Glomerular visceral epithelial cell (primary cell): ENCODE measurements around the gene GRAMD2B.
A peak's percentile ranks its signal among the peaks of the same experiment; 100 is the strongest.
"Not testable (repeated sequence)": the region's sequence is repeated elsewhere in the genome, so short reads cannot be mapped to it uniquely, and the experiment has no call there.

Source experiments
- DNase-seq: peaks from one replicate; pipeline ENCODE4 v3.0.0-alpha.2; 2016; ENCODE audit errors: extremely low spot score

Gene GRAMD2B, protein sequence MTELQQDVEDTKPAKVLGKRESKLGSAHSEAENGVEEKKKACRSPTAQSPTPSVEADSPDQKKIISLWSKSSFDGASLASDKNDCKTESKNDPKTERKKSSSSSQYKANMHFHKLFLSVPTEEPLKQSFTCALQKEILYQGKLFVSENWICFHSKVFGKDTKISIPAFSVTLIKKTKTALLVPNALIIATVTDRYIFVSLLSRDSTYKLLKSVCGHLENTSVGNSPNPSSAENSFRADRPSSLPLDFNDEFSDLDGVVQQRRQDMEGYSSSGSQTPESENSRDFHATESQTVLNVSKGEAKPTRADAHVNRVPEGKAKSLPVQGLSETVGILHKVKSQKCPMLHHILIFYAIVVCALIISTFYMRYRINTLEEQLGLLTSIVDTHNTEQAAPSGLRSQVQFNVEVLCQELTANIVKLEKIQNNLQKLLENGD

DNA sequence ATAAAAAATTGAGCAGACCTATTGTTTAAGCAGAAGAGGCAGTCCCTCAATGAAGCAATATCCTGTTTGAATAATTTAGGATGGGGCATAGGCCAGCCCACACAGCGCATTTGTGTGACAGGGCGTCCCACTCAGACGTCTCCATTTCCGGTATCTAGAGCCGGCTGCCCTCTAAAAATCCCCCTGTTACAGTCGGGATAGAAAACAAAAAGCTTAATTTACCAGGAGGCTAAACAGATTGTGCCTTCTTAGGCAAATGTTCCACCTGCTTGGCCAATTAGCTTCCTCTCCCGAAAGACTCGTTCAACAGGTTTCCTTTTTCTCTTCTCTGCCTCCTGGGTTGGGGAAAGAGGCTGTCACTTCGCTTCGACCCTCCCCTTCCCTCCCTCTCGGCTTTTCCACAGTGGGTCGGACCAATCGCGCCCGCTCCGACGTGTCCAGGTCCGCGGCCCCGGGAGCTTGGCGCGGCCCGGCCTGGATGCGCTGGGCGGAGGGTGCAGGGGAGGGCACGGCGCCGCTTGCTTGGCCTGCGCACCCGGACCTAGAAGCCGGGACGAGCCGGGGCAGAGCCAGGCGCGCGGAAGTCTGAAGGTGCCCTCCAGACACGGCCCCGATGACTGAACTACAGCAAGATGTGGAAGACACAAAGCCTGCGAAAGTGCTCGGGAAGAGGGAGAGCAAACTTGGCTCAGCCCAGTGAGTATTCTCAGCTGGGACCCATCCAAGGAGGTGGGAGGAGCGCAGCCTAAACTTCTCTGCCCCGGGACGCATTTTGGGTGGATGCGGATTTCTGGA is at the start of gene GRAMD2B:
GRAMD2B (plus strand) TSS at position 416 of the 795 bp plus-strand sequence; CDS start at position 614, 198 bp downstream.
- peak; percentile 91 for DNase-seq

DNA sequence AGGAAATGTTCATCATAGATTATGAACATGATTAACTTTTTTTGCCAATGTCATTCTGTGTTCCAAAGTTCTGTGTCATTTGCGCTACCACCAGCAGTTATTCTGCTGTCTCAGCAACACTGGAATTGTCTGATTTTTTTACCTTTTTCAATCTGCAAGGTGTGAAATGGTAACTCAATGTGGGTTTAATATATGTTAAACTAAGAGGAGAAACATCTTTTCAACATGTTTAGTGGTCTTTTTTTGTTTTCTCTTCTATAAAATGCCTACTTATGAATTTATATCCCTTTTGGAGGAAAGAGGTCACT is 49.1 kb upstream of the GRAMD2B start:
- no peak for DNase-seq

DNA sequence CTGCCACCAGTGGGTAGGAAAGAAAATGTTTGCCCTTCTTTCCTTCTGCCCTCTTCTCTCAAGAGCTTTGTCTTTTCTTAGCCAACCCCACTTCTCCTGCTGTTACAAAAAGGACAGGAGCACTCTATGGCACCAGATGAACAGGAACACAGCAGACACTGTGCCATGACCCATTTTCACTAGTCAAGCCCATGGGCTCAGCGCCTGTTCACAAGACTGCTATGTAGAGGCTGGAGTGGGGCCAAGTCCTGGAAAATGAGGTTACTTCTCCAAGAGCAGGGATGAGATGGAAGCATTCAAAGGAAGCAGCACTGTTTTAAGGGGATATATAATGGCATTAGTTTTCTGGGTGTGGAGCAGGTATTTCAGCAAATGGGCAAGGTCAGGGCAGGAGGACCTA is 46.8 kb upstream of the GRAMD2B start:
- no peak for DNase-seq

DNA sequence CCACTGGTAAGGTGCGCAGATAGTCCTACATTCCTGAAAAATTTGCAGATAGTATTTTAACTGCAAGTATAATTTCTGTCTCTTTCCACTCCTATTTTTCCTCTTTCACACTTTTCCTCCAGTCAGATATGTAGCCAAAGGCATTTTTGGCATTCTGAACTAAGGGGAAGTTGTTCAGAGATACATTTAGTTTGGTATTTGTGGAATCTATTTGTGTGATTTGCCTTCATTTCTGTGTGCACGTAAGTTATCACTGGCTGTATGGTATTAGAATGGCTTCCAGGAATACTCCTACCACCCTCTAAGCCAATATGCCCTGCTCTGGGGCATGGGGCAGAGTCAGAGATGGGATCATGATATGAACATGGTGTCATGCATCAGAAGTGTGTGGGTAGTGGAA is 45.8 kb upstream of the GRAMD2B start:
- DNase-seq = no peak

DNA sequence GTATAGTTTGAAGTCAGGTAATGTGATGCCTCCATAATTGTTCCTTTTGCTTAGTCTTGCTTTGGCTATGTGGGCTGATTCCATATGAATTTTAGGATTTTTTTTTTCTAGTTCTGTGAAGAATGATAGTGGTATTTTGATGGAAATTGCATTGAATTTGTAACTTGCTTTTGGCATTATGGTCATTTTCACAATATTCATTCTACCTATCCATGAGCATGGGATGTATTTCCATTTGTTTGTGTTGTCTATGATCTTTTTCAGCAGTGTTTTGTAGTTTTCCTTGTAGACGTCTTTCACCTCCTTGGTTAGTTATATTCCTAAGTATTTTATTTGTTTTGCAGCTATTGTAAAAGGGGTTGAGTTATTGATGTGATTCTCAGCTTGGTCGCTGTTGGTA is 42.9 kb upstream of the GRAMD2B start:
- not testable (repeated sequence) for DNase-seq

DNA sequence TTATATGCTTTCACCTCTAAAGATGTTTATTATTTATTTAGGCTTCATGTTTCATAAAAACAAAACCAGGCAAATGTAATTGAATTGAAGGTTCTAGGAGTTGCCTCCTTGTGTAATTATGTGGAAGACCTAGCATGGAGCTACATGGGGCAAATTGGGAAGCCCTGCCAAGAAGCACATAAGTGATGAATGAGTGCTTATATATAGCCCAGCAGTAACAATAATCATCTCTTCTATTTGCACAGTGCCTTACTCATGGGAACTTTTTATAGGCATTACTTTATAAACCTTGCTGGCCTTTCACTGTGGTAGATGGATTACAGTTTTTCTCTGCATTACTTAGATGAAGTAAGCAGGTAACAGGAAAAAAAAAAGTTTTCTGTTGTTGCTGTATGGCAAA is 40.0 kb upstream of the GRAMD2B start:
- DNase-seq = no peak

DNA sequence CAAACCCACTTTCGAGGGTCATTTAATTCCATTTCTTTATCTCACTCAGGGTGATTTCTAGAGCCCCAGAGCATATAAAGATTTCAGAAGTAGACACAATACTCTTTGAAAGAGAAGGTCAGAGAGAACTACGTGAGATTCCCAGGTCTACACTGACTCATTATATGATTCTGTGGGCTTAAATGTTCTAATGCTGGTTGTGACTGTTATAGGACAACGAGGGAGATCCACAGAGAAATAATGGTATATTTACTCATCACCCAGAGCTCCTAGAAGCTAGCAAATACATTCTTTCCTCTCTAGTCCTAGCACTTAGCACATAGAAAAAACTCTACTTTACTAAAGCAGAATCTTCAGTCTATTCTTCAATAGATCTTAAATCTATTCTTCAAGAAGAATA is 39.4 kb upstream of the GRAMD2B start:
- no peak for DNase-seq

DNA sequence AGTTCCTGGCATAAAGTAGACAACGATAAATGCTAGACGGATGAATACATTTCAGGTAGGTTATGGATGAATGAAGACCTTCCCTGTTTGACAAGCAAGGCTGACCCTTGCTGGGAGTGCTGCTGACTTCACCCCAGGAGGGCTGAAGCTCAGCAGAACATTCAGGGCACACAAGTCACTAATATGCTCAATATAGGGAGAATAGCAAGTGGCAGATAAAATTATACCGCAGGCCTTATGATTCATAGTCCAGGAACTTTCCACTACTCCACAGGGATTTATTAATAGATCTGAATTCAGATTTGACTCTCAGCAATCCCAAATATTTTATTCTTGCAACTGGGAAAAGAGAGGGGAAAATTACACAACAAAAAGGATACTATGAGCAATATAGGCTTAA is 38.2 kb upstream of the GRAMD2B start:
- peak; percentile 91 for DNase-seq

DNA sequence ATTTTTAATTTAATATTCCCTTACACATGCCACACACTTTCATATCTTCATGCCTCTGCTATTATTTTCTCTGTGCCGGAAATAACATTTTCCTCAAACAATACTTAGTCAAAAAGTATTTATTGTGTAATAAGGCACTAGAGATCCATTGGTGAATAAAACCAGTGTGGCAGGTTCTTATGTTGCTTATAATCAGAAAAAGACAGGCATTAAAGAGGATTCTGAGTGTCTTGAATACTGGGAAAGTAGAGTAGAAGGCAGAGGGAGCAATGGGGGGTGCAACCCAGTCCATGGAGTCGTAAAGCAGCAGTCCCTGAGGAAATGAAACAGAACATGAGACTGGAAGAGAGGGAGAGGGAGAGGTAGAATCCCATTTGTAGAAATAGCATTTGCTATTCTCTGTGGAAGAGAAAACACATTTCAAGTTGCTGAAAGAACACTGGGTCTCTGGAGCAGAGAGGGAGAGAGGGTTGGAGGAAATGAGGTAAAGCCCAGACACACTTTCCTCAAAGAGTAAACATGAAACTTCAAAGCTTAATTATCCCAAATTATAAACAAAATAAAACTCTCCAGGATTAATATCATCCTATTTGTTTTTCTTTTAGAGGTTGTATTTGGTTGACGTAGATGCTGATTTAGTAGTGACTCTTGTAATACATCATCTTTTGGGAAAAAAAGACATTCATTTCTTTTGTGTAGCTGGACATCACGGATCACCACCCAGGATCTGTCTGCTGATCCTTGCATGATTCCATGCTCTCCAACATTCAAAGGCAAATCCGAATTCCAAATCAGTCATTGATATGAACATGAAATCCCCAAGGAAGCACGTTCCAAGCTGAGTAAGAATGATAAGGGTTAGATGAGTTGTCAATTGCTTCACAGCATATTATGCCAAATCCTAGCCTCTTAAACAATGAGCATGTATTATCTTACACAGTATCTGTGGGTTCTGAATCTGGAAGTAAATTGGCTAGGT is 37.4 kb upstream of the GRAMD2B start:
- DNase-seq = peak; percentile 46

DNA sequence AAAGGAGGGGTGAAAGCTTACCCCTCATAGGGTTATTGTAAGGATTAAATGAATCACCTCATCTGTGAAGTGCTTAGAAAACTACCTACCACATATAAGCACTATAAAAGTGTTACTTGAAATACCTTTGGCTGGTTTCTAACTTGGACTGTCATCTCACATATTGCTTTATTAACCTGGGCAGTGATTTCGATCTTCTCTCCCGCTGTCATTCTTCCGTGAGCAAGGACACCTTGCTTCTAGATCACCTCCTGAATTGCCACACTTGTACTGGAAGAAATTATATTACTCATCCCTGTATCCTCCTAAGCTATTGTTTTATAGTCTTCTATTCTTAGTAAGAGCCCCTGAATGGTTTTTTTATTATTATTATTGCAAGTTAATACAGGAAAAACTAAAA is 34.0 kb upstream of the GRAMD2B start:
- DNase-seq = no peak

DNA sequence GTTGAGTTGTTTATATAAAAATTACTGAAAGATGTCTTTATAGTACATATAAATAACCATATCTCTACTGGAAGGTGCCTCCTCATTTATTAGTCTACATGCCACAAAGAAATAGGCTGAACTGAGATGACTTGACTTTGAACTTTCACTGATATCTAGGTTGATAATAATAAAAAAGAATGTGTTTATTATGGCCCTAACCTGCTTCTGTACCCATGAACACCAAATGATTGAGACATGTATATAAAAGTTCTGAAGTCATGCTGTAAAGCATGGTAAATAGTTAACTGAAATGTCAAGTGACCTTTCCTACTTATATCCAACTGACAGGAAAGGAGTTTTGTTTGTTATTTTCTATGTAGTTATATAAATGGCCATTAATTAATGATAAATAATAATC is 33.2 kb upstream of the GRAMD2B start:
- DNase-seq = no peak

DNA sequence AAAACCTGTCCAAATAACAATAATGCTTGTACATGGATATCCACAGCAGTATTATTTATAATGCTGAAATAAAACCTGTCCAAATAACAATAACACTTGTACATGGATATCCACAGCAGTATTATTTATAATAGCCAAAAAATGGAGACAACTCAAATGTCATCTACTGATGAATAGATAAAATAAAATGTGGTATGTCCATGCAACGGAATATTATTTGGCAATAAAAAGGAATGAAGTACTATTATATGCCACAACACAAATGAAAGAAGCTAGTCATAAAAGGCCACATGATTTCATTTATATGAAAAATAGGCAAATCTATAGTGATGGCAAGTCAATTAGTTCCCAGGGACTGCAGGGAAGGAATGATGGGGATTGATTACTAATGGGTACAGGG is 31.8 kb upstream of the GRAMD2B start:
- DNase-seq = no peak

DNA sequence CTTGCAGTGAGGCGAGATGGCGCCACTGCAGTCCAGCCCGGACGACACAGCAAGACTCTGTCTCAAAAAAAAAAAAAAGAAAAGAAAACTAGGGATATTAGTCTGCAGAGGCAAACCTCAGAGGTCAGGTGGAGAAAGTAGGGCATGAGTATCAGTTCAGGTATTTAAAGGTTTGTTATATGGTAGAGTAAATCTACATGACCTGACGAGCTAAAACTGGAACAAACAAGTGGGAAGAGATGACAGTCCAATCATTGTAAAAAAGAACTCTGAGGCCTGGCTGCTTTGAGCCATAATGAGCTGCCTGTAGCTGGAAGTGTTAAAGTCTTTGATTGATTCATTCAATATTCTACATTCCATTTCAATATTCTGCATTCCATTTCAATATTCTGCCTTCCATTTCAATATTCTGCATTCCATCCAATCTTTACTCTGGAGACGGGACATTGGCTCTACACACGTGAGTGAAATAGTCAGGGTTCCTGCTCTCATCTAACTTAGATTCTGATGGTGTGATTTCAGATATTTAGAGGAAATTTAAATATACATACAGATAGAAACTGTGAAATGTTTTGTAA is 28.9 kb upstream of the GRAMD2B start:
- no peak for DNase-seq

DNA sequence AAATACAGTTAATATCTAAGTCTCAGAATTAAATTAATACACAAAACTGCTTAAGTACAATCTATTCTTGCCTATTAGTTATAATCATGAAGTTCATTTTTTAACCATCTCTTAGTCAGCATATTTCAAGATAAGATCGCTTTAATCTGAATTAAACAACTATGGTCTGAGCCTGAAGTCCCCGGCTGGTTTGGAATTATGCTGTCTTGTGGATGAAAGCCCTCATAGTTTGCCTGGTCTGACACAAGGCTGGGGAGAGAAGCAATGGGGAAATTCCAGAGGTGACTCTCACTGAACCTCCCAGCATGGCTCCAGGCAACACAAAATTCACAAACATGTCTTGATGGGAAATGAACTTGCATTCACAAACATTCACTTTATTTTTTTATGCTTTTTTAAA is 28.0 kb upstream of the GRAMD2B start:
- DNase-seq = peak; percentile 63

DNA sequence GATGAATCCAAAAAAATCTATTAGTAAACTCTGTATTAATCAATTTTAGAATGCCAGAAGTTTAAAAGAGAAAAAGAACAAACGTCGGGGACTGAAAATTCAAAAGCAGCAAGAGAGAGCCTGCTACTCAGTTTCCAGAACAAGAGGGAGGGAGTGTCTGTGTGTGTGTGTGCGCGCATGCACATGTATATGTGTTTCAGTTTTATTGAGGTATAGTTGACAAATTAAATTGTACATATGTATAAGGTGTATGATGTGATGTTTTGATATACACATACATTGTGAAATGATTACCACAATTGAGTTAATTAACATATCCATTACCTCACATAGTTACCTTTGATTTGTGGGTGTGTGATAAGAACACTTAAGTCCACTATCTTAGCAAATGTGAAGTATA is 27.6 kb upstream of the GRAMD2B start:
- no peak for DNase-seq

DNA sequence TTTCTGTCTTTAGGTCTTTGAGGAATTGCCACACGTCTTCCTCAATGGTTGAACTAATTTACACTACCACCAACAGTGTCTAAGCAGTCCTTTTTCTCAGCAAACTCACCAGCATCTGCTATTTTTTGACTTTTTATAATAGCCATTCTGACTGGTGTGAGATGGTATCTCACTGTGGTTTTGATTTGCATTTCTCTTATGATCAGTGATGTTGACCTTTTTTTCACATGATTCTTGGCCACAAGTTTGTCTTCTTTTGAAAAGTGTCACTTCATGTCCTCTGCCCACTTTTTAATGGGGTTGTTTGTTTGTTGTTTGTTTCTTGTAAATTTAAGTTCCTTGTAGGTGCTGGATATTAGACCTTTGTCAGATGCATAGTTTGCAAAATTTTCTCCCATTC is 26.5 kb upstream of the GRAMD2B start:
- not testable (repeated sequence) for DNase-seq

DNA sequence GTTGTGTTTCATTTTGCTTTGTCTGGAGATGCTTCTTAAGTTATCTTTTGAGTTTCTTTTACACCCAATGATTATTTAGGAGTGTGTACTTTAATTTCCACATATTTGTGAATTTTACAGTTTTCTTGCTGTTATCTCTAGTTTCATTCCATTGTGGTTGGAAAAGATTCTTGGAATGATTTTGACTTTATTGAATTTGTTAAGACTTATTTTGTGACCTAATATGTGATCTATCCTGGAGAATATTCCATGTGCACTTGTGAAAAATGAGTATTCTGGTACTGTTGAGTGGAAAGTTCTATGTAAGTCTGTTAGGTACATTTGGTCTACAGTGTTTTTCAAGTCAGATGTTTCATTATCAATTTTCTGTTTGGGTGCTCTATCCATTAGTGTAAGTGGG is 24.4 kb upstream of the GRAMD2B start:
- no peak for DNase-seq

DNA sequence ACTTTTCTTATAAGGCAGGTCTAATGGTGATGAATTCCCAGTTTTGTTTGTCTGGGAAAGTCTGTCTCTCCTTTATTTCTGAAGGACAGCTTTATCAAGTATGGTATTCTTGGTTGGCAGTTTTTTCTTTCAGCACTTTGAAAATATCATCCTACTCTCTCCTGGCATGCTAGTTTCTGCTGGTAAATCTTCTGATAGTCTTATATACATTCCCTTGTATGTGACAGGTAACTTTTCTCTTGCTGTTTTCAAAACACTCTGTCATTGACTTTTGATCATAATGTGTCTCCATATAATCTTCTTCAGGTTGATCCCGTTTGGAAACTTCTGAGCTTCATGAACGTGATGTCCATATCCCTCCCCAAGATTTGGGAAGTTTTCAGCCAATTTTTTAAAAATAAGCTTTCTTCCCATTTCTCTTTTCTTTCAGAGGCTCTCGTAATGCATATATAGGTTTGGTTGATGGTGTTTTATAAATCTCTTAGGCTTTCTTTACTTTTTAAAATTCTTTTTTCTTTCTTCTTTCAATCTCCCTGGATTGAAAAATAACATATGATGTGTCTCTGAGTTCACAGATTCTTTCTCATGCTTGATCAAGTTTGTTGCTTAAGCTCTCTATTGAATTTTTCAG is 22.5 kb upstream of the GRAMD2B start:
- DNase-seq = no peak

DNA sequence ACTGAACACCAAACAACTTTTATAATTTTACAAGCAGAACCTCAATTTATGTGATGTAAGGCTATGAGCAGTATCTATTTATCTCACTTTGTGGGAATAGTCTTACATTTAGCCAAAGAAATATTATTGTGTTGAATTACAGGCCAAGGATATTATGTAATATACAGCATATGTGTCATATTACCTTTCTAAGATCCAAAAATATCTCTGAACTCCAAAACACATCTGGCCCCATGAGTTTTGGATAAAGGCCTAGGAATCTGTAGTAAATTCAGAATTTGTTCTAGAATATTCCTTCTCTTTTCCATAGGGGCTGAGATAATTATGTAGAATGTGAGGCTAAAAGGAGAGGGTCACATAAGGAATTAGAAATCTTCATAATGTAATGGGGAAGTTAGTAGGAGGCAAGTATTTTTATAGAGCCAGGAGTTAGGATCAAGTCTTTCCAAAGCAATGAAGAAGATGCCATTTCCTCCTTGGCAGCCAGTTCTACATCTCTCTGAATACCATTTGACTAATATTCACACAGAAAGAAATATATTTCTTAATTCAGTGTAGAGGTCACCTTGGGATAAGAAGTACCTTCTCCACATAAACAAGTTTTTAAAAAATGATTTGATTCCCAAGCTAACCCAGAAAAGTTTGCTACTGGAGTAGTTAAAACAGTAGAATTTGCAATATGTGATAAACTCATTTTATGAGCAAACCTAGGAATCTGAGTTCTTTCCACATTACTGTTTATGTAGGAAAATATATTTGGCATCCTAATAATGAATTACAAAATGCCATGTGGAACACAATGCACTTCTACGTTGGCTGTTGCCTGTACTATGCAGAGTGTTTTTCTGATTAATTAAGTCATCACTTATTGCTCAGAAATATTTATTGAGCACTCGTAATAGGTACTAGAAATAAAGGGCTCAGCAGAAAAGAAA is 20.3 kb upstream of the GRAMD2B start:
- no peak for DNase-seq

DNA sequence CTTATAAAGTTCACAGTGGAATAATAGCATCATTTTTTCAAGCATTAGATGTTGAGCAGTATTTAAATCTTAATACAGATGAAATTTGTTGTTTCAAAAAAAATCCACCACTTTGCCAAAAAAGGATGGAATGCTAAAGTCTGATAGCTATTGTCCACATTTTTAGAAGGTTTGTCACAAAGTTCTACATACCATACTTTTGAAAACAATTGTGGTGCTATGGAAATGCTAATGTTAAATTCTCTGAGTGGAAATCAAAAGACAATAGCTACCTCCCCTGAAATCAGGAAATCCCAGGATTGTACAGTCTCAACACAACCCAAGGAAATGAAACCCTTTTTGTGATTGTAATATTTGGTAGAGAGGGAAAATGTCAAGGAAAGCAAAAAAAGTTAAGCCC is 19.3 kb upstream of the GRAMD2B start:
- DNase-seq = no peak
